Loucy (cell line): ENCODE results near the gene WWC1.

Experiments
- H2AFZ ChIP-seq: fragments of 200-600 bp; sonication (generic); 2 replicates; pipeline ENCODE4 v1.6.0; 2016; ENCODE audit warnings: antibody characterized with exemption, mild to moderate bottlenecking, low read length, moderate library complexity
- H3F3A ChIP-seq: fragments of 200-600 bp; 2 replicates; pipeline ENCODE4 v1.6.0; 2016; ENCODE audit warnings: antibody characterized with exemption, low read depth, mild to moderate bottlenecking
- H3K27me3 ChIP-seq: fragments of 200-600 bp; sonication (generic); 2 replicates; pipeline ENCODE4 v1.6.1; 2014; ENCODE audit warnings: low read length, mild to moderate bottlenecking; ENCODE audit not compliant: insufficient read depth, poor library complexity, severe bottlenecking
- H3K36me3 ChIP-seq: fragments of 200-600 bp; sonication (generic); 2 replicates; pipeline ENCODE4 v1.6.1; 2016; ENCODE audit warnings: low read length; ENCODE audit not compliant: insufficient read depth
- H3K4me1 ChIP-seq: fragments of 200-600 bp; sonication (generic); 2 replicates; pipeline ENCODE4 v1.5.1; 2014; ENCODE audit warnings: low read length, mild to moderate bottlenecking; ENCODE audit not compliant: insufficient read depth, poor library complexity, severe bottlenecking
- H3K4me2 ChIP-seq: fragments of 200-600 bp; sonication (generic); 2 replicates; pipeline ENCODE4 v1.6.0; 2014; ENCODE audit warnings: antibody characterized with exemption, low read length, low read depth, mild to moderate bottlenecking; ENCODE audit not compliant: poor library complexity, severe bottlenecking
- H3K4me3 ChIP-seq: fragments of 200-600 bp; sonication (generic); 2 replicates; pipeline ENCODE4 v1.5.1; 2014; ENCODE audit warnings: low read length, mild to moderate bottlenecking, mixed read lengths; ENCODE audit not compliant: poor library complexity, severe bottlenecking
- H3K79me2 ChIP-seq: fragments of 200-600 bp; sonication (generic); 2 replicates; pipeline ENCODE4 v1.6.1; 2014; ENCODE audit warnings: low read length; ENCODE audit not compliant: insufficient read depth
- H3K9ac ChIP-seq: fragments of 200-600 bp; sonication (generic); 2 replicates; pipeline ENCODE4 v1.6.0; 2014; ENCODE audit warnings: mild to moderate bottlenecking, low read depth, low read length, moderate library complexity; ENCODE audit not compliant: poor library complexity, severe bottlenecking
- H3K9me2 ChIP-seq: fragments of 200-600 bp; sonication (generic); replicated peaks from 2 replicates; pipeline ENCODE4 v1.6.1; 2016; ENCODE audit warnings: low read depth, low read length, mixed read lengths
- H3K9me3 ChIP-seq: fragments of 200-600 bp; sonication (generic); 2 replicates; pipeline ENCODE4 v1.6.1; 2014; ENCODE audit warnings: mild to moderate bottlenecking, antibody characterized with exemption, low read length, low read depth; ENCODE audit not compliant: insufficient read depth
- H4K20me1 ChIP-seq: fragments of 200-600 bp; sonication (generic); 2 replicates; pipeline ENCODE4 v1.6.0; 2014; ENCODE audit warnings: antibody characterized with exemption, low read length, mild to moderate bottlenecking; ENCODE audit not compliant: insufficient read depth, poor library complexity, severe bottlenecking
- EZH2phosphoT487 ChIP-seq: fragments of 200-600 bp; IDR thresholded peaks from 2 replicates; pipeline ENCODE4 v1.6.1; 2018; ENCODE audit warnings: antibody characterized with exemption, mild to moderate bottlenecking, moderate library complexity, borderline replicate concordance
- TF ChIP-seq, protein P1 (sequence below): fragments of 200-600 bp; sonication (generic); conservative IDR thresholded peaks from 2 replicates; pipeline ENCODE4 v1.5.1; 2014; ENCODE audit warnings: mild to moderate bottlenecking, antibody characterized with exemption, low read length

The WWC1 gene

DNA sequence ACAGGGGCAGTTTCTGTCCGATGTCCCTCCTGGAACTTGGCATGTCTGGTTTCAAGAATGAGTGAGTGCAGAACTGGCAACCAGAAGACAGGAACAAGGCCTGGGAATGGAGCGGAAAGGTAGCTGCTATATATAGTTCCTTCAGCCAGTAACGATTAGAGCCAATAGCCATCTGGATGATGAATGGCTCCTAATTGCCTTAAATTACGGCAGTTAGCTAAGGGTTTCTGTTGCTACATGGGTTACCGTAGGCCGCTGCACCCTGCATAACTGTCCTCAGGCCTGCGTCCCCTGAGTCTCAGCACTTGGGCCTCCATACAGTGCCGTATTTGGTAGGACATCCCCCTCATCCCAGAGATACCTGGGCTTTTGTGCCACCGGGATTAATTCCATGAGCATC lies 29.4 kb downstream of the WWC1 start:
- H3K4me2 ChIP-seq = no peak overlapping the region
- no peaks in the 10 kb centered on the region for H3K4me1 ChIP-seq
- no peak overlapping the region for H2AFZ ChIP-seq
- H3K4me3 ChIP-seq = no peak overlapping the region
- H3K27me3 ChIP-seq = no peaks in the 10 kb centered on the region
- no peaks in the 10 kb centered on the region for H3K36me3 ChIP-seq
- H4K20me1 ChIP-seq = no peaks in the 10 kb centered on the region
- no peaks in the 10 kb centered on the region for H3K79me2 ChIP-seq
- H3K9me2 ChIP-seq = no peaks in the 10 kb centered on the region
- no peaks in the 10 kb centered on the region for H3F3A ChIP-seq
- H3K9me3 ChIP-seq = no peaks in the 10 kb centered on the region
- H3K9ac ChIP-seq = no peak overlapping the region
- no peak for TF ChIP-seq EZH2phosphoT487
- TF ChIP-seq, protein P1, sequence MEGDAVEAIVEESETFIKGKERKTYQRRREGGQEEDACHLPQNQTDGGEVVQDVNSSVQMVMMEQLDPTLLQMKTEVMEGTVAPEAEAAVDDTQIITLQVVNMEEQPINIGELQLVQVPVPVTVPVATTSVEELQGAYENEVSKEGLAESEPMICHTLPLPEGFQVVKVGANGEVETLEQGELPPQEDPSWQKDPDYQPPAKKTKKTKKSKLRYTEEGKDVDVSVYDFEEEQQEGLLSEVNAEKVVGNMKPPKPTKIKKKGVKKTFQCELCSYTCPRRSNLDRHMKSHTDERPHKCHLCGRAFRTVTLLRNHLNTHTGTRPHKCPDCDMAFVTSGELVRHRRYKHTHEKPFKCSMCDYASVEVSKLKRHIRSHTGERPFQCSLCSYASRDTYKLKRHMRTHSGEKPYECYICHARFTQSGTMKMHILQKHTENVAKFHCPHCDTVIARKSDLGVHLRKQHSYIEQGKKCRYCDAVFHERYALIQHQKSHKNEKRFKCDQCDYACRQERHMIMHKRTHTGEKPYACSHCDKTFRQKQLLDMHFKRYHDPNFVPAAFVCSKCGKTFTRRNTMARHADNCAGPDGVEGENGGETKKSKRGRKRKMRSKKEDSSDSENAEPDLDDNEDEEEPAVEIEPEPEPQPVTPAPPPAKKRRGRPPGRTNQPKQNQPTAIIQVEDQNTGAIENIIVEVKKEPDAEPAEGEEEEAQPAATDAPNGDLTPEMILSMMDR = no peak

DNA sequence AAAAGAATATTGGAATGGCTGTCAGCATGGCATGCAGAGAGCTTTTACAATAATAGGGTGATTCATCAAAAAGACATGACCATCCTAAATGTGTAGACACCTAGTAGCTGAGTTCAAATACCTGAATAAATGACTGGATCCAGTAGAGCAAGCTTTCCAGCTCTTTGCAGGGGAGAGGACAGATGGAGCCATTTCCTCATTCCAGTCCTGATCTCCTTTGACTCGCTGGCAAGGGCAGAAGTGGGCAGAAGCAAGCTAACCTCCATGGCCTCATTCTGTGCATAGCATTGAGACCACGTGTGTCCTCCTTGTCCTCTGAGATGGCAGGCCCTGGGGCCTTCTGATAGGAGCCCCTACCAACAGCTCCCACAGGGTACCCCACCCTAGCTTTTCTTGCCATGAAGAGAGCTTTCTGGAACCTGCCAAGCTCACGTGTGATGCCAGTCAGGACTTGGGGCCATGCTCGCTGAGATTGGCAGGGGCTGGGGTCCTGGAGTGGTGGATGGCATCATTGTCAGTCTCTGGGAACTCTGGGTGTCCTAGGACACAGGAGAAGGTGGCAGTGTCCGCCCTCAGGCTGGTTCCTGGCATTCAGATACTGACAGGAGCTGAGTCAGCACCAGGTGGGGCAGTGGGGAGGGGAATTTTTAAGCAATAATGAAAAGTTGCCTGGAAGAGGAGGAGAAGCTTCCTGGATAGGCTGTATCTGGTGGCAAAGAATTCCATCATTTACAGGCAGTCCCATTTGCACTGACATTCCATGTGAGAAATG lies 33.6 kb downstream of the WWC1 start:
- H3K36me3 ChIP-seq = no peaks in the 10 kb centered on the region
- no peaks in the 10 kb centered on the region for H3F3A ChIP-seq
- no peak for TF ChIP-seq EZH2phosphoT487
- TF ChIP-seq, protein P1 = no peak
- no peaks in the 10 kb centered on the region for H3K4me1 ChIP-seq
- no peak overlapping the region for H3K4me3 ChIP-seq
- H2AFZ ChIP-seq = no peak overlapping the region
- no peaks in the 10 kb centered on the region for H3K9me3 ChIP-seq
- no peaks in the 10 kb centered on the region for H3K79me2 ChIP-seq
- no peak overlapping the region for H3K4me2 ChIP-seq
- no peak overlapping the region for H3K9ac ChIP-seq
- no peaks in the 10 kb centered on the region for H4K20me1 ChIP-seq
- H3K27me3 ChIP-seq = no peaks in the 10 kb centered on the region
- no peaks in the 10 kb centered on the region for H3K9me2 ChIP-seq

DNA sequence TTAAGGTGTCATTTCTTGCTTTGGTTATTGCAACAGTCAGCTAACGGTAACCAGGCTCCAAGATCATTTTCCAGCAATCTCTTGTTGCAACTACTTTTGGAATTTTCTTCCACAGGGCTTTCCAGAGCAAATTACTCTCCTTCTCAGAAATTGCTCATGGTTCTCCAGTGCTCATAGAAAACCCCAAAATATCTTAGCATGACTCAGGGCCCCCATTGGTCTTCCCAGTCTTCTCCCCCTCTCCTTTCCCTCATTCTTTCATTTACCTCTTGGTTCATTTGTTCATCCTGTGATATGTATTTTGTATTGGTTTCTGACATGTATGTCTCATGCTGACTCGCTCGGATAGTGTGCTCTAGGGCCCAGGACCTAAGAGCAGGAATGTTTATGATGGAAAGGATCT lies 35.6 kb downstream of the WWC1 start:
- Histone ChIP-seq H3K4me1 (no peaks in the 10 kb centered on the region), H4K20me1 (no peaks in the 10 kb centered on the region), H3K4me2 (no peak overlapping the region), H2AFZ (no peak overlapping the region), H3K27me3 (no peaks in the 10 kb centered on the region), H3K4me3 (no peak overlapping the region), H3F3A (no peaks in the 10 kb centered on the region), H3K9me2 (no peaks in the 10 kb centered on the region), H3K36me3 (no peaks in the 10 kb centered on the region), H3K9ac (no peak overlapping the region), H3K9me3 (no peaks in the 10 kb centered on the region), H3K79me2 (no peaks in the 10 kb centered on the region)
- TF ChIP-seq EZH2phosphoT487 = no peak
- TF ChIP-seq, protein P1 = no peak
